ENCODE measurements around the gene TOP2A.

GRCh38 chr17:40371261-40371929 is 46.3 kb downstream of the TOP2A start:
- TF ChIP-seq ADNP (tag; IDR thresholded peaks at IDR 0.05): no peak
- TF ChIP-seq, protein P1, sequence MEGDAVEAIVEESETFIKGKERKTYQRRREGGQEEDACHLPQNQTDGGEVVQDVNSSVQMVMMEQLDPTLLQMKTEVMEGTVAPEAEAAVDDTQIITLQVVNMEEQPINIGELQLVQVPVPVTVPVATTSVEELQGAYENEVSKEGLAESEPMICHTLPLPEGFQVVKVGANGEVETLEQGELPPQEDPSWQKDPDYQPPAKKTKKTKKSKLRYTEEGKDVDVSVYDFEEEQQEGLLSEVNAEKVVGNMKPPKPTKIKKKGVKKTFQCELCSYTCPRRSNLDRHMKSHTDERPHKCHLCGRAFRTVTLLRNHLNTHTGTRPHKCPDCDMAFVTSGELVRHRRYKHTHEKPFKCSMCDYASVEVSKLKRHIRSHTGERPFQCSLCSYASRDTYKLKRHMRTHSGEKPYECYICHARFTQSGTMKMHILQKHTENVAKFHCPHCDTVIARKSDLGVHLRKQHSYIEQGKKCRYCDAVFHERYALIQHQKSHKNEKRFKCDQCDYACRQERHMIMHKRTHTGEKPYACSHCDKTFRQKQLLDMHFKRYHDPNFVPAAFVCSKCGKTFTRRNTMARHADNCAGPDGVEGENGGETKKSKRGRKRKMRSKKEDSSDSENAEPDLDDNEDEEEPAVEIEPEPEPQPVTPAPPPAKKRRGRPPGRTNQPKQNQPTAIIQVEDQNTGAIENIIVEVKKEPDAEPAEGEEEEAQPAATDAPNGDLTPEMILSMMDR (IDR thresholded peaks at IDR 0.05 in 2 of 3, conservative IDR thresholded peaks at IDR 0.05 in 1 of 3; ENCODE audit: insufficient read depth in 2 of 3, low read depth in 1 of 3, low read length in 3 of 3): no peak
- TF ChIP-seq POU5F1 (IDR thresholded peaks at IDR 0.05; ENCODE audit: borderline replicate concordance, low read depth, low read length, partially characterized antibody): no peak
- no peak; a peak in 1 of 4 replicates for TF ChIP-seq TRIM24 (IDR thresholded peaks at IDR 0.05)
- no peak for TF ChIP-seq SREBF2 (CRISPR knock-in tag; IDR thresholded peaks at IDR 0.05)
- TF ChIP-seq ZBTB7A (IDR thresholded peaks at IDR 0.05; ENCODE audit: borderline replicate concordance, control insufficient read depth, low read depth, low read length): peak; percentile 37; the same call in 1 of the 2 replicates
- TF ChIP-seq YY1 (IDR thresholded peaks at IDR 0.05; ENCODE audit: borderline replicate concordance in 1 of 3, control insufficient read depth in 1 of 3, extremely low read depth in 1 of 3, insufficient read depth in 3 of 3, insufficient read length in 1 of 3, insufficient replicate concordance in 2 of 3, low read depth in 1 of 3, low read length in 2 of 3): no peak
- TF ChIP-seq MTA1 (IDR thresholded peaks at IDR 0.05; ENCODE audit: borderline replicate concordance): no peak
- TF ChIP-seq SMARCE1 (IDR thresholded peaks at IDR 0.05): no peak
- TF ChIP-seq L3MBTL2 (IDR thresholded peaks at IDR 0.05): no peak
- TF ChIP-seq, protein P2, sequence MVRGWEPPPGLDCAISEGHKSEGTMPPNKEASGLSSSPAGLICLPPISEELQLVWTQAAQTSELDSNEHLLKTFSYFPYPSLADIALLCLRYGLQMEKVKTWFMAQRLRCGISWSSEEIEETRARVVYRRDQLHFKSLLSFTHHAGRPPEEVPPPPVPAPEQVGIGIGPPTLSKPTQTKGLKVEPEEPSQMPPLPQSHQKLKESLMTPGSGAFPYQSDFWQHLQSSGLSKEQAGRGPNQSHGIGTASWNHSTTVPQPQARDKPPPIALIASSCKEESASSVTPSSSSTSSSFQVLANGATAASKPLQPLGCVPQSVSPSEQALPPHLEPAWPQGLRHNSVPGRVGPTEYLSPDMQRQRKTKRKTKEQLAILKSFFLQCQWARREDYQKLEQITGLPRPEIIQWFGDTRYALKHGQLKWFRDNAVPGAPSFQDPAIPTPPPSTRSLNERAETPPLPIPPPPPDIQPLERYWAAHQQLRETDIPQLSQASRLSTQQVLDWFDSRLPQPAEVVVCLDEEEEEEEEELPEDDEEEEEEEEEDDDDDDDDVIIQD (CRISPR knock-in tag; IDR thresholded peaks at IDR 0.05): no peak
- no peak for TF ChIP-seq ZNF23 (CRISPR knock-in tag; IDR thresholded peaks at IDR 0.05)
